Measurements from ENCODE around the gene RPS19BP1. TPM values are rescaled to one million over a fixed set of nuclear protein-coding genes. Genes with fewer than 3 reads are reported as not detected.

Gene RPS19BP1
- total RNA-seq, 1 experiment from 2014 or later: 97.2 TPM

GRCh38 chr22:39576027-39576426 is 43.5 kb upstream of the RPS19BP1 start:
- no peaks in the 10 kb centered on the region for H3K27me3 ChIP-seq (replicated peaks; ENCODE audit: insufficient read depth, low read depth, low read length, poor library complexity)
- H3K4me3 ChIP-seq (ENCODE audit: low read depth, low read length, poor library complexity, severe bottlenecking): no peak overlapping the region
- BruUV-seq (replicated peaks): no TSS peak
- POLR2A ChIA-PET (ENCODE audit: low non-redundant PET): no interaction called here
- H3K36me3 ChIP-seq (ENCODE audit: insufficient read depth, low read length, poor library complexity, severe bottlenecking): no peaks in the 10 kb centered on the region
- intact Hi-C loops (cut with micrococcal nuclease; ENCODE audit: unreplicated experiment): no loop called here
- CTCF ChIA-PET: no interaction called here
- H3K27ac ChIP-seq (ENCODE audit: low read depth, low read length, poor library complexity, severe bottlenecking): no peak overlapping the region
- H3K9me3 ChIP-seq (ENCODE audit: low read depth, low read length, poor library complexity, severe bottlenecking): no peaks in the 10 kb centered on the region
- peaks cover 3% of the 10 kb centered on the region for H3K4me1 ChIP-seq (ENCODE audit: insufficient read depth, low read length, poor library complexity, severe bottlenecking)
- DNase-seq (ENCODE audit: low spot score): no peak
- TF ChIP-seq EZH2 (IDR thresholded peaks at IDR 0.05; ENCODE audit: borderline replicate concordance, low read depth, low read length, poor library complexity, severe bottlenecking) (no peak), CTCF (conservative IDR thresholded peaks at IDR 0.05; ENCODE audit: low read depth, low read length) (no peak)

- no TSS peak for BruUV-seq (replicated peaks)
- Histone ChIP-seq H3K4me1 (ENCODE audit: insufficient read depth, low read length, poor library complexity, severe bottlenecking) (peaks cover 8% of the 10 kb centered on the region), H3K4me3 (ENCODE audit: low read depth, low read length, poor library complexity, severe bottlenecking) (no peak overlapping the region), H3K27ac (ENCODE audit: low read depth, low read length, poor library complexity, severe bottlenecking) (no peak overlapping the region), H3K27me3 (replicated peaks; ENCODE audit: insufficient read depth, low read depth, low read length, poor library complexity) (no peaks in the 10 kb centered on the region), H3K9me3 (ENCODE audit: low read depth, low read length, poor library complexity, severe bottlenecking) (no peaks in the 10 kb centered on the region), H3K36me3 (ENCODE audit: insufficient read depth, low read length, poor library complexity, severe bottlenecking) (no peaks in the 10 kb centered on the region)
- no peak for DNase-seq (ENCODE audit: low spot score)
- TF ChIP-seq CTCF (conservative IDR thresholded peaks at IDR 0.05; ENCODE audit: low read depth, low read length): no peak
- no peak for TF ChIP-seq EZH2 (IDR thresholded peaks at IDR 0.05; ENCODE audit: borderline replicate concordance, low read depth, low read length, poor library complexity, severe bottlenecking)
- CTCF ChIA-PET: no interaction called here
- intact Hi-C loops (cut with micrococcal nuclease; ENCODE audit: unreplicated experiment): no loop called here
- POLR2A ChIA-PET (ENCODE audit: low non-redundant PET): interaction anchor here (0.6 kb wide), 1 partner anchor 143 kb away, joined by 4 read pairs; no protein-coding TSS in a partner anchor
Measured at GRCh38 chr22:39575552-39575825, 42.9 kb upstream of the RPS19BP1 start.

- ChIA-PET POLR2A (ENCODE audit: low non-redundant PET) (interaction anchor here (0.6 kb wide), 1 partner anchor 143 kb away, joined by 4 read pairs; no protein-coding TSS in a partner anchor), CTCF (interaction anchor here (0.6 kb wide), 1 partner anchor 30 kb away, joined by 8 read pairs; no protein-coding TSS in a partner anchor)
- Histone ChIP-seq H3K4me1 (ENCODE audit: insufficient read depth, low read length, poor library complexity, severe bottlenecking) (peaks cover 11% of the 10 kb centered on the region), H3K9me3 (ENCODE audit: low read depth, low read length, poor library complexity, severe bottlenecking) (no peaks in the 10 kb centered on the region), H3K27me3 (replicated peaks; ENCODE audit: insufficient read depth, low read depth, low read length, poor library complexity) (no peaks in the 10 kb centered on the region), H3K36me3 (ENCODE audit: insufficient read depth, low read length, poor library complexity, severe bottlenecking) (no peaks in the 10 kb centered on the region), H3K27ac (ENCODE audit: low read depth, low read length, poor library complexity, severe bottlenecking) (no peak overlapping the region), H3K4me3 (ENCODE audit: low read depth, low read length, poor library complexity, severe bottlenecking) (no peak overlapping the region)
- DNase-seq (ENCODE audit: low spot score): peak; percentile 58
- BruUV-seq (replicated peaks): no TSS peak
- intact Hi-C loops (cut with micrococcal nuclease; ENCODE audit: unreplicated experiment): no loop called here
- TF ChIP-seq EZH2 (IDR thresholded peaks at IDR 0.05; ENCODE audit: borderline replicate concordance, low read depth, low read length, poor library complexity, severe bottlenecking) (no peak), CTCF (conservative IDR thresholded peaks at IDR 0.05; ENCODE audit: low read depth, low read length) (no peak)
Measured at GRCh38 chr22:39574779-39575551, 42.4 kb upstream of the RPS19BP1 start.
